KMS-11 (cell line): ENCODE measurements around the gene ZAR1.
A peak's percentile ranks its signal among the peaks of the same experiment; 100 is the strongest.

Experiments
- H2AFZ ChIP-seq: fragments of 200-600 bp; sonication (generic); 2 replicates; pipeline ENCODE4 v1.6.1; 2016; ENCODE audit warnings: antibody characterized with exemption, mixed run types, low read depth
- H3K27ac ChIP-seq: fragments of 200-600 bp; sonication (generic); 2 replicates; pipeline ENCODE4 v1.6.1; 2016; ENCODE audit warnings: mild to moderate bottlenecking, mixed run types
- H3K27me3 ChIP-seq: fragments of 200-600 bp; sonication (generic); 2 replicates; pipeline ENCODE4 v1.6.1; 2017; ENCODE audit warnings: mild to moderate bottlenecking, low read depth, mixed run types, moderate library complexity; ENCODE audit not compliant: insufficient read depth
- H3K36me3 ChIP-seq: fragments of 200-600 bp; sonication (generic); 2 replicates; pipeline ENCODE4 v1.6.1; 2017; ENCODE audit warnings: mild to moderate bottlenecking, mixed run types; ENCODE audit not compliant: insufficient read depth
- H3K4me1 ChIP-seq: fragments of 200-600 bp; sonication (generic); 2 replicates; pipeline ENCODE4 v1.6.1; 2016; ENCODE audit warnings: mild to moderate bottlenecking, low read depth, mixed run types; ENCODE audit not compliant: poor library complexity, severe bottlenecking
- H3K4me2 ChIP-seq: fragments of 200-600 bp; sonication (generic); 2 replicates; pipeline ENCODE4 v1.7.0; 2016; ENCODE audit warnings: mild to moderate bottlenecking, mixed run types
- H3K4me3 ChIP-seq: fragments of 200-600 bp; sonication (generic); IDR thresholded peaks from 2 replicates; pipeline ENCODE4 v1.6.1; 2017; ENCODE audit warnings: low read depth, low read length, mixed read lengths; ENCODE audit not compliant: insufficient read depth
- H3K79me2 ChIP-seq: fragments of 200-600 bp; sonication (generic); 2 replicates; pipeline ENCODE4 v1.6.1; 2016; ENCODE audit warnings: low read depth, mixed run types; ENCODE audit not compliant: insufficient read depth
- H3K9ac ChIP-seq: fragments of 200-600 bp; sonication (generic); 2 replicates; pipeline ENCODE4 v1.6.1; 2016; ENCODE audit warnings: mild to moderate bottlenecking, mixed run types
- H4K20me1 ChIP-seq: fragments of 200-600 bp; sonication (generic); 2 replicates; pipeline ENCODE4 v1.6.1; 2016; ENCODE audit warnings: mild to moderate bottlenecking, mixed run types; ENCODE audit not compliant: insufficient read depth
- CTCF ChIP-seq: fragments of 200-600 bp; sonication (generic); conservative IDR thresholded peaks from 2 replicates; pipeline ENCODE4 v1.6.1; 2017; ENCODE audit warnings: low read depth, mild to moderate bottlenecking, antibody characterized with exemption, low read length, moderate library complexity, mixed read lengths

Gene ZAR1

GRCh38 chr4:48504352-48504751, 14.3 kb downstream of the ZAR1 start:
- H3K4me1 ChIP-seq: peaks cover 59% of the 10 kb centered on the region
- H3K27ac ChIP-seq: peak overlapping the region; percentile 74
- peak overlapping the region; percentile 45 for H3K9ac ChIP-seq
- peak overlapping the region; percentile 43 for H3K4me2 ChIP-seq
- no peak for TF ChIP-seq CTCF
- H3K27me3 ChIP-seq: no peaks in the 10 kb centered on the region
- no peaks in the 10 kb centered on the region for H4K20me1 ChIP-seq
- no peaks in the 10 kb centered on the region for H3K79me2 ChIP-seq
- H3K4me3 ChIP-seq: no peak overlapping the region
- H2AFZ ChIP-seq: no peak overlapping the region
- no peaks in the 10 kb centered on the region for H3K36me3 ChIP-seq

GRCh38 chr4:48506716-48507115, 16.7 kb downstream of the ZAR1 start:
- H4K20me1 ChIP-seq: no peaks in the 10 kb centered on the region
- H3K27ac ChIP-seq: no peak overlapping the region
- no peak overlapping the region for H3K4me3 ChIP-seq
- H3K27me3 ChIP-seq: no peaks in the 10 kb centered on the region
- no peak overlapping the region for H2AFZ ChIP-seq
- peaks cover 8% of the 10 kb centered on the region; the same call in 1 of the 2 replicates for H3K36me3 ChIP-seq
- no peaks in the 10 kb centered on the region for H3K79me2 ChIP-seq
- no peak overlapping the region for H3K4me2 ChIP-seq
- H3K9ac ChIP-seq: no peak overlapping the region
- no peak for TF ChIP-seq CTCF
- H3K4me1 ChIP-seq: peaks cover 37% of the 10 kb centered on the region

GRCh38 chr4:48509543-48509942, 19.5 kb downstream of the ZAR1 start:
- no peak for TF ChIP-seq CTCF
- no peaks in the 10 kb centered on the region for H3K27me3 ChIP-seq
- no peak overlapping the region for H3K9ac ChIP-seq
- H2AFZ ChIP-seq: no peak overlapping the region
- H3K79me2 ChIP-seq: no peaks in the 10 kb centered on the region
- no peak overlapping the region for H3K4me3 ChIP-seq
- peaks cover 8% of the 10 kb centered on the region; the same call in 1 of the 2 replicates for H3K36me3 ChIP-seq
- H4K20me1 ChIP-seq: no peaks in the 10 kb centered on the region
- H3K4me2 ChIP-seq: no peak overlapping the region
- H3K4me1 ChIP-seq: peaks cover 9% of the 10 kb centered on the region
- H3K27ac ChIP-seq: no peak overlapping the region

- H3K9ac ChIP-seq: no peak overlapping the region
- no peak overlapping the region for H3K27ac ChIP-seq
- no peaks in the 10 kb centered on the region for H3K27me3 ChIP-seq
- no peak for TF ChIP-seq CTCF
- H3K4me2 ChIP-seq: no peak overlapping the region
- H2AFZ ChIP-seq: no peak overlapping the region
- no peaks in the 10 kb centered on the region for H4K20me1 ChIP-seq
- peaks cover 7% of the 10 kb centered on the region for H3K36me3 ChIP-seq
- H3K79me2 ChIP-seq: no peaks in the 10 kb centered on the region
- no peak overlapping the region for H3K4me3 ChIP-seq
- no peaks in the 10 kb centered on the region for H3K4me1 ChIP-seq
These were observed 28.1 kb downstream of the ZAR1 start for GRCh38 chr4:48518143-48518542.
